C4-2B (cell line): ENCODE data around the gene TMEM225.

Experiments used
- ZFX ChIP-seq: fragments of 450-650 bp; IDR thresholded peaks from 2 replicates; pipeline ENCODE4 v1.6.1; 2017
- TF ChIP-seq, protein P1 (sequence below): fragments of 450-650 bp; conservative IDR thresholded peaks from 2 replicates; pipeline ENCODE4 v1.5.1; 2017; ENCODE audit warnings: mild to moderate bottlenecking

DNA sequence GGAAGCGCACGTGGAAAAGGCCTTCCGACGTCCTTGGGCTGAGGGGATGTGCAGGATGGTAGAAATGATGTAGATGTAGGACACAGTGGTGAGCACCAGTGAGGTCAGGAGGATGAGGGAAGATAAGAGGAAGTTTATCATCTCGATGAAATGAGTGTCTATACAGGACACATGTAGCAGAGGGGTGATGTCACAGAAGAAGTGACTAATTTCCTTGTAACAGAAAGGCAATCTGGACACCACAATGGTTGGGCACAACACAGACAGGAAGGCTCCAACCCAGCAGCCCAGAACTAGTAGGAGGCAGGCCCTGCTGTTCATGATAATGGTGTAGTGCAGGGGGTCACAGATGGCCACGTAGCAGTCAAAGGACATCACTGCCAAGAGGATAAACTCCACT lies 44.3 kb downstream of the TMEM225 start:
- TF ChIP-seq, protein P1, sequence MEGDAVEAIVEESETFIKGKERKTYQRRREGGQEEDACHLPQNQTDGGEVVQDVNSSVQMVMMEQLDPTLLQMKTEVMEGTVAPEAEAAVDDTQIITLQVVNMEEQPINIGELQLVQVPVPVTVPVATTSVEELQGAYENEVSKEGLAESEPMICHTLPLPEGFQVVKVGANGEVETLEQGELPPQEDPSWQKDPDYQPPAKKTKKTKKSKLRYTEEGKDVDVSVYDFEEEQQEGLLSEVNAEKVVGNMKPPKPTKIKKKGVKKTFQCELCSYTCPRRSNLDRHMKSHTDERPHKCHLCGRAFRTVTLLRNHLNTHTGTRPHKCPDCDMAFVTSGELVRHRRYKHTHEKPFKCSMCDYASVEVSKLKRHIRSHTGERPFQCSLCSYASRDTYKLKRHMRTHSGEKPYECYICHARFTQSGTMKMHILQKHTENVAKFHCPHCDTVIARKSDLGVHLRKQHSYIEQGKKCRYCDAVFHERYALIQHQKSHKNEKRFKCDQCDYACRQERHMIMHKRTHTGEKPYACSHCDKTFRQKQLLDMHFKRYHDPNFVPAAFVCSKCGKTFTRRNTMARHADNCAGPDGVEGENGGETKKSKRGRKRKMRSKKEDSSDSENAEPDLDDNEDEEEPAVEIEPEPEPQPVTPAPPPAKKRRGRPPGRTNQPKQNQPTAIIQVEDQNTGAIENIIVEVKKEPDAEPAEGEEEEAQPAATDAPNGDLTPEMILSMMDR, result no peak
- TF ChIP-seq ZFX, result no peak
